Measurements from ENCODE around the gene EPB41L1. TPM values are rescaled to one million over a fixed set of nuclear protein-coding genes. Genes with fewer than 3 reads are reported as not detected.
A peak's percentile ranks its signal among the peaks of the same experiment; 100 is the strongest.

Gene EPB41L1
- total RNA-seq, 1 experiment from 2014 or later, result 8.6 TPM

DNA sequence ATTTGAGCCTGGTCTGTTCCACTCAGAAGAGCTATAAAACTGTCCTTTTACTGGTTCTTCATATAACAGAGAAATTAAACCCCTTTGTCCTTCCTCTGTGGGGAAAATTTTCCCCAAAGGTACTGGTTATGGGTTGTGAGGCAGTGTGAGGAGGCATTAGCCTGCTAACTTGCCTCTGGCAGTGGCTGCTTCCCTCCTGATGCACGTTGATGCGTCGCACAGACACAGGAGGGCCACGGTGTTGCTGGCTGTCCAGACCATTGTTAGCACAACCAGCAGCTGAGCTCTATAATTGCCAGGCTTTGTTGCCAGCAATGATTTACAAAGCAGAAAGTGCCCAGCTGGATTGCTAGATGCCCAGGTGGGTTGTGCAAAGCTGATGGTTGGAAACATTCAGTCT is 91.9 kb downstream of the EPB41L1 start:
- H3K4me1 ChIP-seq (ENCODE audit: control insufficient read depth, insufficient read depth, low read length), result no peaks in the 10 kb centered on the region
- in situ Hi-C loops (cut with HindIII; ENCODE audit: low pct_unique_long_range_greater_than_20kb, low sequenced_read_pairs) (no loop called here), intact Hi-C loops (cut with micrococcal nuclease; ENCODE audit: unreplicated experiment) (no loop called here)
- peaks cover 28% of the 10 kb centered on the region for H3K36me3 ChIP-seq (ENCODE audit: control insufficient read depth, insufficient read depth, low read length)
- TF ChIP-seq, protein P1, sequence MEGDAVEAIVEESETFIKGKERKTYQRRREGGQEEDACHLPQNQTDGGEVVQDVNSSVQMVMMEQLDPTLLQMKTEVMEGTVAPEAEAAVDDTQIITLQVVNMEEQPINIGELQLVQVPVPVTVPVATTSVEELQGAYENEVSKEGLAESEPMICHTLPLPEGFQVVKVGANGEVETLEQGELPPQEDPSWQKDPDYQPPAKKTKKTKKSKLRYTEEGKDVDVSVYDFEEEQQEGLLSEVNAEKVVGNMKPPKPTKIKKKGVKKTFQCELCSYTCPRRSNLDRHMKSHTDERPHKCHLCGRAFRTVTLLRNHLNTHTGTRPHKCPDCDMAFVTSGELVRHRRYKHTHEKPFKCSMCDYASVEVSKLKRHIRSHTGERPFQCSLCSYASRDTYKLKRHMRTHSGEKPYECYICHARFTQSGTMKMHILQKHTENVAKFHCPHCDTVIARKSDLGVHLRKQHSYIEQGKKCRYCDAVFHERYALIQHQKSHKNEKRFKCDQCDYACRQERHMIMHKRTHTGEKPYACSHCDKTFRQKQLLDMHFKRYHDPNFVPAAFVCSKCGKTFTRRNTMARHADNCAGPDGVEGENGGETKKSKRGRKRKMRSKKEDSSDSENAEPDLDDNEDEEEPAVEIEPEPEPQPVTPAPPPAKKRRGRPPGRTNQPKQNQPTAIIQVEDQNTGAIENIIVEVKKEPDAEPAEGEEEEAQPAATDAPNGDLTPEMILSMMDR (IDR thresholded peaks at IDR 0.05), result no peak
- TF ChIP-seq POLR2AphosphoS5 (IDR thresholded peaks at IDR 0.05; ENCODE audit: low read depth, low read length) (no peak), SIN3A (IDR thresholded peaks at IDR 0.05; ENCODE audit: borderline replicate concordance, insufficient read depth, low read depth, low read length) (no peak), TCF7L2 (IDR thresholded peaks at IDR 0.05; ENCODE audit: low read depth, low read length) (no peak)
- DNase-seq (ENCODE audit: low read depth, low spot score) (no peak), ATAC-seq (no peak)
- H3K27ac ChIP-seq (ENCODE audit: low read length), result no peak overlapping the region
- no peaks in the 10 kb centered on the region for H3K9me3 ChIP-seq (ENCODE audit: control insufficient read depth, insufficient read depth, low read depth, low read length)
- H3K4me3 ChIP-seq (ENCODE audit: low read depth in 2 of 2, low read length in 2 of 2), result no peak overlapping the region
- CTCF ChIA-PET, result no interaction called here
- POLR2A ChIA-PET, result no interaction called here
- H3K27me3 ChIP-seq (ENCODE audit: control insufficient read depth, insufficient read depth, low read length), result no peaks in the 10 kb centered on the region
- BruUV-seq (replicated peaks), result no TSS peak

DNA sequence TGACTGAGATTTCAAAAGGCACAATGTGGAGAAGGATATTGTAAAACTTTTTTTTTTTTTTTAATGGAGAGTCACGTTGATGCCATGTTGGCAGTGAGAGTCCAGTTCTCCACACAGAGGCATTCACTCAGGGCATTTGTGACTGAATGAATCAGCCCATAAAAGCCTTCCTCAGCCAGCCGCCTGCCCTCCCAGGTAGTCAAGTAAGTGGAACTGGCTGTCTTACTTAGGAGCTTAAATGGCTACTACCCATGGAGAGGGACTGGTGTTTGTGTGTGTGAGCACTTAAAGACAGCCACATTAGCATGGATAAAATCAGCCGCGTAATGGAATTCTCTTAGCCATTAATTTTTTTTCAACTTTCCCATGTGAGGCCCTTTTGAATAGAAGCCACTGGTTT is 94.3 kb downstream of the EPB41L1 start:
- intact Hi-C loops (cut with micrococcal nuclease; ENCODE audit: unreplicated experiment), result no loop called here
- BruUV-seq (replicated peaks), result TSS peak; percentile 18
- peaks cover 20% of the 10 kb centered on the region for H3K36me3 ChIP-seq (ENCODE audit: control insufficient read depth, insufficient read depth, low read length)

More for the DNA sequence above, 94.3 kb downstream of the EPB41L1 start:
- ATAC-seq (no peak), DNase-seq (ENCODE audit: low read depth, low spot score) (no peak)
- Histone ChIP-seq H3K9me3 (ENCODE audit: control insufficient read depth, insufficient read depth, low read depth, low read length) (no peaks in the 10 kb centered on the region), H3K27ac (ENCODE audit: low read length) (no peak overlapping the region), H3K4me1 (ENCODE audit: control insufficient read depth, insufficient read depth, low read length) (no peaks in the 10 kb centered on the region), H3K27me3 (ENCODE audit: control insufficient read depth, insufficient read depth, low read length) (no peaks in the 10 kb centered on the region), H3K4me3 (ENCODE audit: low read depth in 2 of 2, low read length in 2 of 2) (no peak overlapping the region)
- in situ Hi-C loops (cut with HindIII; ENCODE audit: low pct_unique_long_range_greater_than_20kb, low sequenced_read_pairs), result no loop called here
- CTCF ChIA-PET, result no interaction called here
- TF ChIP-seq TCF7L2 (IDR thresholded peaks at IDR 0.05; ENCODE audit: low read depth, low read length) (no peak), POLR2AphosphoS5 (IDR thresholded peaks at IDR 0.05; ENCODE audit: low read depth, low read length) (no peak), SIN3A (IDR thresholded peaks at IDR 0.05; ENCODE audit: borderline replicate concordance, insufficient read depth, low read depth, low read length) (no peak)
- TF ChIP-seq, protein P2, sequence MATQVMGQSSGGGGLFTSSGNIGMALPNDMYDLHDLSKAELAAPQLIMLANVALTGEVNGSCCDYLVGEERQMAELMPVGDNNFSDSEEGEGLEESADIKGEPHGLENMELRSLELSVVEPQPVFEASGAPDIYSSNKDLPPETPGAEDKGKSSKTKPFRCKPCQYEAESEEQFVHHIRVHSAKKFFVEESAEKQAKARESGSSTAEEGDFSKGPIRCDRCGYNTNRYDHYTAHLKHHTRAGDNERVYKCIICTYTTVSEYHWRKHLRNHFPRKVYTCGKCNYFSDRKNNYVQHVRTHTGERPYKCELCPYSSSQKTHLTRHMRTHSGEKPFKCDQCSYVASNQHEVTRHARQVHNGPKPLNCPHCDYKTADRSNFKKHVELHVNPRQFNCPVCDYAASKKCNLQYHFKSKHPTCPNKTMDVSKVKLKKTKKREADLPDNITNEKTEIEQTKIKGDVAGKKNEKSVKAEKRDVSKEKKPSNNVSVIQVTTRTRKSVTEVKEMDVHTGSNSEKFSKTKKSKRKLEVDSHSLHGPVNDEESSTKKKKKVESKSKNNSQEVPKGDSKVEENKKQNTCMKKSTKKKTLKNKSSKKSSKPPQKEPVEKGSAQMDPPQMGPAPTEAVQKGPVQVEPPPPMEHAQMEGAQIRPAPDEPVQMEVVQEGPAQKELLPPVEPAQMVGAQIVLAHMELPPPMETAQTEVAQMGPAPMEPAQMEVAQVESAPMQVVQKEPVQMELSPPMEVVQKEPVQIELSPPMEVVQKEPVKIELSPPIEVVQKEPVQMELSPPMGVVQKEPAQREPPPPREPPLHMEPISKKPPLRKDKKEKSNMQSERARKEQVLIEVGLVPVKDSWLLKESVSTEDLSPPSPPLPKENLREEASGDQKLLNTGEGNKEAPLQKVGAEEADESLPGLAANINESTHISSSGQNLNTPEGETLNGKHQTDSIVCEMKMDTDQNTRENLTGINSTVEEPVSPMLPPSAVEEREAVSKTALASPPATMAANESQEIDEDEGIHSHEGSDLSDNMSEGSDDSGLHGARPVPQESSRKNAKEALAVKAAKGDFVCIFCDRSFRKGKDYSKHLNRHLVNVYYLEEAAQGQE (IDR thresholded peaks at IDR 0.05; ENCODE audit: insufficient read depth in 1 of 2, low read depth in 2 of 2, low read length in 1 of 2), result no peak
- TF ChIP-seq, protein P1 (IDR thresholded peaks at IDR 0.05), result no peak
- POLR2A ChIA-PET, result no interaction called here

Measured in Panc1 (cell line).